KOPT-K1 (cell line): ENCODE data around the gene CER1.

Experiments
- H3K27ac ChIP-seq: fragments of 200-600 bp; sonication (generic); 2 replicates; pipeline ENCODE4 v1.5.1; 2016; ENCODE audit warnings: antibody characterized with exemption, mild to moderate bottlenecking, low read depth, low read length; ENCODE audit not compliant: poor library complexity, severe bottlenecking
- H3K36me3 ChIP-seq: fragments of 200-600 bp; sonication (generic); 2 replicates; pipeline ENCODE4 v1.5.1; 2017; ENCODE audit warnings: antibody characterized with exemption, mild to moderate bottlenecking, low read length, moderate library complexity; ENCODE audit not compliant: insufficient read depth
- H3K9me3 ChIP-seq: fragments of 200-600 bp; sonication (generic); 2 replicates; pipeline ENCODE4 v1.5.1; 2017; ENCODE audit warnings: antibody characterized with exemption, low read length, mild to moderate bottlenecking; ENCODE audit not compliant: insufficient read depth, poor library complexity, severe bottlenecking

CER1 gene

DNA sequence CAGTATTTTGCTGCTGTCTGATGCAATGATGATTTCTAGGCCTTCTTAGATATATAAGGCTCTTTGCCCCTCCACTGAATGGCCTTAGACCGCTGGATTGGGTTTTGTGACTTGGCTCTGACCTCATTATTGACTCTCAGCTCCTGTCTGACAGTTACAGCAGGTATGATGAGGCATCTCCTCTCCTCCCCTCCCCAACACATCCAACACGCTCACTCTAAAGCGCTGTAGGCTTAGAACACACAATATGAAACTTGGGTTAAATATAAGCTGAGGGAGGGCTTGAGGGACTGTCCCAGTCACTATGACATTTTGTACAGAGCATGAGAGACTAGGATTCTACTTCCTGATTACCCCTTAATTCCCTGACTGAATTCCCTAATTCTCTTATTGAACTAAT lies 18.8 kb upstream of the CER1 start:
- no peaks in the 10 kb centered on the region for H3K36me3 ChIP-seq
- no peak overlapping the region for H3K27ac ChIP-seq
- no peaks in the 10 kb centered on the region for H3K9me3 ChIP-seq

DNA sequence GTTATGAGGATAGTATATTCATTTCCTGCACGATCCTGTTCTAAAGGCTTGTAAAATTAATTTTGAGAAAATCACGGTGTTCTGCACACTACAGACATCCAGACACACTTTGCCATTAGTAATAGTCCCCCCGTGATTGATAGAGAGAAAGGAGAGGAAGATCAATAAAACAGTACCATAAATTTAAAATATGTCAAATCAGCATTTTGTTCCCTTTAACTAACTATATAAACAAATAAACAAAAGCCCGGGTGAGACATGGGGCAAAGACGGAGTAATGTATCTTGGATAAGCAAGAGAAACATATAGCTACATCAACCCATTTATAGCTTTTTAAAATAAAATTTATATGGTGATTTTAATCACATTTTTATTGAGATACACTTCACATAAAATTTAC lies 10.6 kb upstream of the CER1 start:
- Histone ChIP-seq H3K9me3 (no peaks in the 10 kb centered on the region), H3K27ac (no peak overlapping the region), H3K36me3 (no peaks in the 10 kb centered on the region)

DNA sequence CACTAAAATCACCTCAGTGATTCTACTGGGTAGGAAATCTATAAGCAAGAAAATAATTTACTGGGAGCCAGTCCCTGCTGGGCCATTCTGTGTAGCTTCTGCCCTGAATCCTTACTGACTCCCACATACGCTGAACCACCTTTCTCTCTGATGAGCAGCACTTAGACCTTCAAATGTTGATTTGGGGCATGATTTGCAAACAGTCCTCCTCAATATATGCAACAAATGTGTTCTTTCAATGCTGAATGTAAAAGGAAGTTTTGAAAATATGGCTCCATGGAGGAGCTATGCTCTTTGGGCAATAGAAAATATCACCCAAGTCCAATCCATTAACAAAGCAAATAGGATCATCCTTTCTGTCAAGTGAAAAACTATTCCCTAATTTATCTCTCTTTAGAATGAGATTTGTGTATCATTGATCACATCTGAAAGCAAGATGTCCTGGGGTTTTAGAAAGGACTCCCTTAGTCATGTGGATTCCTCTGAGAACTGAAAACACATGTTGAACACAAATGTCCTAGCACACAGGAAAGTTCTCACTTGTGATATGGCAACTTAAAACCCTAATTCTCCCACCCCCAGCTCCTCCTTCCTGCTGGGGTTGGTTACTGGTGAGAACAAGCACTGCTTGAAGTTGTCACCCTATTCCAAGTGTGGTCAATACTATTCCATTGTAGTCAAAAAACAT lies 8.9 kb upstream of the CER1 start:
- no peaks in the 10 kb centered on the region for H3K9me3 ChIP-seq
- H3K36me3 ChIP-seq: no peaks in the 10 kb centered on the region
- no peak overlapping the region for H3K27ac ChIP-seq

GRCh38 chr9:14730461-14730898 lies 7.9 kb upstream of the CER1 start:
- Histone ChIP-seq H3K9me3 (no peaks in the 10 kb centered on the region), H3K36me3 (no peaks in the 10 kb centered on the region), H3K27ac (no peak overlapping the region)

GRCh38 chr9:14723301-14723700 lies 768 bp upstream of the CER1 start:
- H3K9me3 ChIP-seq: no peaks in the 10 kb centered on the region
- H3K27ac ChIP-seq: no peak overlapping the region
- no peaks in the 10 kb centered on the region for H3K36me3 ChIP-seq

DNA sequence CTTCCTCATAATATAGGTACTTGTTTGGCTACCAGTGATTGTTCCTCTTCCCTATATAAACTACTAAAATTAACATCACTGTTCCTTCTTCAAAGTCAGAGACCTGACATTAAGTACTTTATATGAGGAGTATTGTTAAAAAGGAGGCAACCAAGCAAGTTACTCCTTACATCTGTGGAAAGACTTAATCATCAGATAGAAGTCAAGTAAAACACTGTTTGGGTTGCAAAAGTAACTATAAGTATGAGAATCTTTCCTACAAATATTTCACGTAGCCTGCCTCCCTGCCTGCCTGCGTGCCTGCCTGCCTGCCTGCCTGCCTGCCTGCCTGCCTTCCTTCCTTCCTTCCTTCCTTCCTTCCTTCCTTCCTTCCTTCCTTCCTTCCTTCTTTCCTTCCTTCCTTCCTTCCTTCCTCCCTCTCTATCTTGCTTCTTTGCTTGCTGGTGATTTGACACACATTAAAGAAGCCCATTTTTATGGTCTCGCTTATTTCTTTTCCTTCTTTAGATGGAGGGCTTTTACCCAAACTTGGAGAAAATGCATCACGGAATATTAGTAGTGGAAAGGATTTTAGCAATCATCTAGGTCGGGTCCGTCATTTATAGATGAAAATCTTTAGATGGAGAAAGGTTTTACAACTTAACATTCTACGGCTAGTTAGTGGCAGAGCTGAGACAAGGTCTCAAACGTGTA lies 3.2 kb downstream of the CER1 start:
- H3K27ac ChIP-seq: no peak overlapping the region
- no peaks in the 10 kb centered on the region for H3K36me3 ChIP-seq
- H3K9me3 ChIP-seq: no peaks in the 10 kb centered on the region

GRCh38 chr9:14715102-14715501 lies 7.4 kb downstream of the CER1 start:
- Histone ChIP-seq H3K36me3 (no peaks in the 10 kb centered on the region), H3K9me3 (no peaks in the 10 kb centered on the region), H3K27ac (no peak overlapping the region)

GRCh38 chr9:14713187-14713767 lies 9.3 kb downstream of the CER1 start:
- no peaks in the 10 kb centered on the region for H3K9me3 ChIP-seq
- H3K27ac ChIP-seq: no peak overlapping the region
- no peaks in the 10 kb centered on the region for H3K36me3 ChIP-seq

GRCh38 chr9:14710804-14711203 lies 11.7 kb downstream of the CER1 start:
- no peaks in the 10 kb centered on the region for H3K36me3 ChIP-seq
- H3K9me3 ChIP-seq: peaks cover 1% of the 10 kb centered on the region
- H3K27ac ChIP-seq: no peak overlapping the region

GRCh38 chr9:14706530-14707140 lies 15.9 kb downstream of the CER1 start:
- Histone ChIP-seq H3K27ac (no peak overlapping the region), H3K9me3 (peaks cover 19% of the 10 kb centered on the region), H3K36me3 (no peaks in the 10 kb centered on the region)

GRCh38 chr9:14705079-14705478 lies 17.5 kb downstream of the CER1 start:
- no peaks in the 10 kb centered on the region for H3K36me3 ChIP-seq
- H3K9me3 ChIP-seq: peaks cover 19% of the 10 kb centered on the region
- H3K27ac ChIP-seq: no peak overlapping the region

DNA sequence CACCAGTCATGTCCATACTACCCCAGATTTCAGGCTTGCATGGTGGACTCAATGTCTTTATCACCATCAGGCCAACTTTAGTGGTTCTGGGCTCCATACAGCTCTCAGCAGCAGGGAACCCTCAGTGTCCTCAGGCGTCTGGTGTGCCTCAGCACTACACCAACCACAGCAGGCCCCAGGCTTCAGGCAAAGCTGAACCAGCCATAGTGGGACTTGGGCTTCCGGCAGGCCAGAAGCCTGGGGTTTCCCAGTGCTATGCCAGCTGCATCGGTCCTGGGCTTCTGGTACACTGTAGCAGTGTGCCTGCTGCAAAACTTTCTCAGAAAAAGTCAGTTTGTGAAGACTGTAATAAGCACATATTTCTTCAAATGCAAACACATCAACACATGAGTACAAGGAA lies 18.3 kb downstream of the CER1 start:
- H3K9me3 ChIP-seq: peaks cover 19% of the 10 kb centered on the region
- H3K27ac ChIP-seq: no peak overlapping the region
- H3K36me3 ChIP-seq: no peaks in the 10 kb centered on the region

DNA sequence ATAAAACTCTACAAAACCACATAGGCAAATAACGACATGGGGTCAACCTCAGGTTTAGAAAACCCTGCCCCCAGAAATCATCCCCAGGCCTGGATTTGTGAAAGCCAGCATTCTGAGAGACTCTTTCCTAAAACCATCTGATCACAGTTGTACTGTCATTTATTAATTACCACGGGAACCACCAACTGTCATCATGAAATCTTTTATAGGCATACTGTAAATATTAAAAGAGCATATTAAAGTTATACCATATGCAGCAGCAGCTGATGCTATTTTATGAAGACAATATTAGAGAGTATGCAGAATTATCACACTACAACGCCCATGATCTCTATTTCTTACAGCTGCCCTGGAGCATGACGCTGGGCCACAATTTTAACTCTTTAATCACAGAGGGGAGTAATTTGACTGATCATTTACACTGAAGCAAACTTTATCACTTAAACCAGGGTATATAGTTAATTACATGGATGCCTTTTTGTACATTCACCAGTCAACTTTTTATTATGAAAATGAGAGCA lies 20.3 kb downstream of the CER1 start:
- Histone ChIP-seq H3K9me3 (peaks cover 19% of the 10 kb centered on the region), H3K27ac (no peak overlapping the region), H3K36me3 (no peaks in the 10 kb centered on the region)

DNA sequence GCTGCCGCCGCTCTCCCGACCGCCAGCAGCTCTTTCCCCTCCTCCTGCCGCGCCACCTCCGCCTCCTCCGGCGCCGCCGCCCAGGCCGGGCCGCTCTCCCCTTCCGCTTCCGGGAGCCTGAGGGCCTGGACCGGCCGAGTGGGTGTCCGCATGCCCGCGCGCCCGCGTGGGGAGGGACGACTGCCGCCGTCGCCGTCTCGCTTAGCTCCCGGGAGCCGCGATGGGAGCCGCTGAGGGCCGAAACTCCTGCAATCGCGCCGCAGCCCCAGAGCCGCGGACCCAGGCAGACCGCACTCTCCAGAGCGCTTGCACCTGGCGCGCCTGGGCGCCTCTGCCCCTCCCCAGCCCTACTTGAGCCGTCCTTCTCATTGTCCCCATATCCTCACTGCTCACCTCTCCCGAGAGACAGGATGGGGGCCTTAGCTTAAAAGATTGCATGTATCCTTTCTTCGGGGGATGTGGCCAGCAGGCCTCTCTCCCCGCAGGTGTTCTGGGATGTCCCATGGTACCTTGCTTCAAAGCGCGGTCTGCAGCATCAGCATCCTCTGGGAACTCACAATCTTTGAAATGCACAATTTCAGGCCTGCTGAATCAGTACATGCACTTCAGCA lies 29.2 kb downstream of the CER1 start, which contains the start of gene ZDHHC21:
Gene ZDHHC21 (minus strand): TSS at position 182 of the 611 bp plus-strand sequence. CDS start 19,092 bp downstream, outside the sequence.
- Histone ChIP-seq H3K9me3 (no peaks in the 10 kb centered on the region), H3K36me3 (no peaks in the 10 kb centered on the region), H3K27ac (no peak within 1 kb of the TSS)
